HCEC 1CT (cell line): ENCODE measurements around the gene BTN2A1.
A peak's percentile ranks its signal among the peaks of the same experiment; 100 is the strongest.
"Not testable (repeated sequence)": the region's sequence is repeated elsewhere in the genome, so short reads cannot be mapped to it uniquely, and the experiment has no call there.

Experiments used
- DNase-seq: peaks from one replicate; pipeline ENCODE4 v3.0.0-alpha.2; 2017

BTN2A1 gene

GRCh38 chr6:26457806-26458688 lies at the start of gene BTN2A1:
BTN2A1 (plus strand) TSS chr6:26457955; CDS start chr6:26458637, 682 bp downstream.
- DNase-seq, result peak; percentile 92

GRCh38 chr6:26408828-26409730 lies 48.7 kb upstream of the BTN2A1 start:
- no peak for DNase-seq

GRCh38 chr6:26411751-26412150 lies 46.0 kb upstream of the BTN2A1 start:
- peak; percentile 29 for DNase-seq

GRCh38 chr6:26412228-26412627 lies 45.5 kb upstream of the BTN2A1 start:
- DNase-seq, result no peak

GRCh38 chr6:26412954-26413353 lies 44.8 kb upstream of the BTN2A1 start:
- DNase-seq, result no peak

- DNase-seq, result no peak
Measured at GRCh38 chr6:26414281-26414680, 43.5 kb upstream of the BTN2A1 start.

GRCh38 chr6:26415036-26415614 lies 42.6 kb upstream of the BTN2A1 start:
- DNase-seq, result no peak

GRCh38 chr6:26415791-26416190 lies 42.0 kb upstream of the BTN2A1 start:
- DNase-seq, result no peak

- no peak for DNase-seq
Measured at GRCh38 chr6:26416288-26416687, 41.5 kb upstream of the BTN2A1 start.

- DNase-seq, result not testable (repeated sequence)
Measured at GRCh38 chr6:26418077-26418476, 39.7 kb upstream of the BTN2A1 start.

GRCh38 chr6:26418795-26419194 lies 39.0 kb upstream of the BTN2A1 start:
- DNase-seq, result not testable (repeated sequence)

GRCh38 chr6:26420688-26421171 lies 37.0 kb upstream of the BTN2A1 start:
- peak; percentile 37 for DNase-seq

- peak; percentile 90 for DNase-seq
Measured at GRCh38 chr6:26421259-26422144, 36.3 kb upstream of the BTN2A1 start.

- no peak for DNase-seq
Measured at GRCh38 chr6:26422329-26422728, 35.4 kb upstream of the BTN2A1 start.

- no peak for DNase-seq
Measured at GRCh38 chr6:26426691-26427450, 30.9 kb upstream of the BTN2A1 start.

GRCh38 chr6:26427451-26427809 lies 30.3 kb upstream of the BTN2A1 start:
- no peak for DNase-seq

GRCh38 chr6:26428206-26428605 lies 29.5 kb upstream of the BTN2A1 start:
- no peak for DNase-seq

GRCh38 chr6:26430787-26431186 lies 27.0 kb upstream of the BTN2A1 start:
- DNase-seq, result no peak

- no peak for DNase-seq
Measured at GRCh38 chr6:26431258-26432172, 26.2 kb upstream of the BTN2A1 start.

- no peak for DNase-seq
Measured at GRCh38 chr6:26432627-26433201, 25.0 kb upstream of the BTN2A1 start.
